Astrocyte (in vitro differentiated cells and primary cell): ENCODE measurements around the gene NTM. TPM values are rescaled to one million over a fixed set of nuclear protein-coding genes. Genes with fewer than 3 reads are reported as not detected.

Experiments
- DNase-seq: peaks from one replicate; pipeline ENCODE4 v3.0.0-alpha.2; 2010; ENCODE audit warnings: low read depth
- FAIRE-seq: peaks from 2 replicates; lab custom pipeline; 2011; peaks lifted over from hg19 to GRCh38; lab: Jason Lieb, UNC
- H2AFZ ChIP-seq: 2 replicates; pipeline ENCODE4 v1.6.0; 2012; ENCODE audit warnings: low read depth, low read length, inconsistent platforms
- H3K27ac ChIP-seq: 2 replicates; pipeline ENCODE4 v1.5.1; 2011; ENCODE audit warnings: low read depth, low read length, inconsistent platforms
- H3K27me3 ChIP-seq: 2 replicates; pipeline ENCODE4 v1.6.0; 2011; ENCODE audit warnings: low read length, inconsistent platforms; ENCODE audit not compliant: insufficient read depth
- H3K36me3 ChIP-seq: 2 replicates; pipeline ENCODE4 v1.5.1; 2011; ENCODE audit warnings: low read length, inconsistent platforms; ENCODE audit not compliant: insufficient read depth
- H3K4me1 ChIP-seq: 2 replicates; pipeline ENCODE4 v1.5.1; 2011; ENCODE audit warnings: low read length, inconsistent platforms; ENCODE audit not compliant: insufficient read depth
- H3K4me2 ChIP-seq: 2 replicates; pipeline ENCODE4 v1.6.0; 2012; ENCODE audit warnings: low read length, inconsistent platforms
- H3K4me3 ChIP-seq: 2 replicates; pipeline ENCODE4 v1.5.1; 2011; ENCODE audit warnings: low read depth, mild to moderate bottlenecking, low read length, inconsistent platforms; ENCODE audit not compliant: insufficient read depth
- H3K79me2 ChIP-seq: 2 replicates; pipeline ENCODE4 v1.6.0; 2012; ENCODE audit warnings: mild to moderate bottlenecking, low read length, inconsistent platforms; ENCODE audit not compliant: insufficient read depth
- H3K9ac ChIP-seq: 2 replicates; pipeline ENCODE4 v1.6.0; 2012; ENCODE audit warnings: mild to moderate bottlenecking, low read length, inconsistent platforms
- H3K9me3 ChIP-seq: 2 replicates; pipeline ENCODE4 v1.5.1; 2012; ENCODE audit warnings: low read depth, mild to moderate bottlenecking, low read length, inconsistent platforms; ENCODE audit not compliant: insufficient read depth
- H4K20me1 ChIP-seq: 2 replicates; pipeline ENCODE4 v1.6.0; 2012; ENCODE audit warnings: low read length, inconsistent platforms; ENCODE audit not compliant: insufficient read depth
- H3K27ac Mint-ChIP-seq: one replicate; pipeline ENCODE4 v1.8.0; 2021; ENCODE audit warnings: mild to moderate bottlenecking, mixed read lengths; ENCODE audit not compliant: unreplicated experiment
- H3K27me3 Mint-ChIP-seq: one replicate; pipeline ENCODE4 v1.8.0; 2021; ENCODE audit warnings: low read depth, mixed read lengths; ENCODE audit not compliant: unreplicated experiment
- H3K36me3 Mint-ChIP-seq: one replicate; pipeline ENCODE4 v1.8.0; 2021; ENCODE audit warnings: low read depth, mixed read lengths; ENCODE audit not compliant: unreplicated experiment
- H3K4me1 Mint-ChIP-seq: one replicate; pipeline ENCODE4 v1.8.0; 2021; ENCODE audit warnings: low read depth, mixed read lengths; ENCODE audit not compliant: unreplicated experiment
- H3K4me3 Mint-ChIP-seq: one replicate; pipeline ENCODE4 v1.8.0; 2021; ENCODE audit warnings: mild to moderate bottlenecking, moderate library complexity, mixed read lengths; ENCODE audit not compliant: unreplicated experiment
- H3K9me3 Mint-ChIP-seq: one replicate; pipeline ENCODE4 v1.8.0; 2021; ENCODE audit warnings: mild to moderate bottlenecking, mixed read lengths; ENCODE audit not compliant: unreplicated experiment
- EZH2 ChIP-seq: IDR thresholded peaks from 2 replicates; pipeline ENCODE4 v1.6.1; 2012; ENCODE audit warnings: mild to moderate bottlenecking, low read length, inconsistent platforms; ENCODE audit not compliant: insufficient read depth
- total RNA-seq: library from RNA; stranded (reverse); gene quantifications from 2 replicates; pipeline ENCODE4 v1.2.1, GENCODE V29; 2021
- TF ChIP-seq, protein P1 (sequence below): IDR thresholded peaks from 2 replicates; pipeline ENCODE4 v1.5.1; 2011; ENCODE audit warnings: low read depth, mild to moderate bottlenecking, inconsistent platforms, low read length, moderate library complexity; ENCODE audit not compliant: insufficient read depth

Gene NTM
- total RNA-seq, 1 donor from 2014 or later, result 98.2 TPM

DNA sequence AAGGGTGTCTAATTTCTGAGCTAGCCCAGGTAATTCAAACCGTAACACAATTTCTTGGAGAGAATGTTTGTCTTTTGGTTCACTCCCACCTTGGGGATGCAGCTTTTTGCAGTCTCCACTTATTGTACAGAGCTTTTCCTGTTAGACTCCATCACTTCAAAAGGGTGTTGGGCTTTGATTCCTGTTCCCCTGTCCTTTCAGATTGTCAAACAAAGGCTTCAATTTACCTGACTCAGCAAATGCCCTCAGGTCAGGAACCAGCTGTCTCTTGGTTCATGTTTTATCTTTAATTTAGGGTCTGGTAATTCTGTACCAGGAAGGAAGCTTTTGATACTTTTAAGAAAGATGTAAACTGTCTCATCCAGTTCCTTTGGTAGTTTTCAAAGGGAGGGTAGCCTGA is 880.6 kb downstream of the NTM start:
- H3K4me1 Mint-ChIP-seq, result peaks cover 7% of the 10 kb centered on the region
- TF ChIP-seq, protein P1, sequence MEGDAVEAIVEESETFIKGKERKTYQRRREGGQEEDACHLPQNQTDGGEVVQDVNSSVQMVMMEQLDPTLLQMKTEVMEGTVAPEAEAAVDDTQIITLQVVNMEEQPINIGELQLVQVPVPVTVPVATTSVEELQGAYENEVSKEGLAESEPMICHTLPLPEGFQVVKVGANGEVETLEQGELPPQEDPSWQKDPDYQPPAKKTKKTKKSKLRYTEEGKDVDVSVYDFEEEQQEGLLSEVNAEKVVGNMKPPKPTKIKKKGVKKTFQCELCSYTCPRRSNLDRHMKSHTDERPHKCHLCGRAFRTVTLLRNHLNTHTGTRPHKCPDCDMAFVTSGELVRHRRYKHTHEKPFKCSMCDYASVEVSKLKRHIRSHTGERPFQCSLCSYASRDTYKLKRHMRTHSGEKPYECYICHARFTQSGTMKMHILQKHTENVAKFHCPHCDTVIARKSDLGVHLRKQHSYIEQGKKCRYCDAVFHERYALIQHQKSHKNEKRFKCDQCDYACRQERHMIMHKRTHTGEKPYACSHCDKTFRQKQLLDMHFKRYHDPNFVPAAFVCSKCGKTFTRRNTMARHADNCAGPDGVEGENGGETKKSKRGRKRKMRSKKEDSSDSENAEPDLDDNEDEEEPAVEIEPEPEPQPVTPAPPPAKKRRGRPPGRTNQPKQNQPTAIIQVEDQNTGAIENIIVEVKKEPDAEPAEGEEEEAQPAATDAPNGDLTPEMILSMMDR, result no peak
- TF ChIP-seq EZH2, result no peak
- H3K4me1 ChIP-seq, result peaks cover 3% of the 10 kb centered on the region
- H3K27me3 Mint-ChIP-seq, result no peaks in the 10 kb centered on the region
- H3K36me3 ChIP-seq, result no peaks in the 10 kb centered on the region
- no peak overlapping the region for H3K4me3 ChIP-seq
- peaks cover 3% of the 10 kb centered on the region for H3K9me3 Mint-ChIP-seq
- FAIRE-seq (no peak), DNase-seq (no peak)
- H3K36me3 Mint-ChIP-seq, result peaks cover 9% of the 10 kb centered on the region
- H2AFZ ChIP-seq, result no peak overlapping the region
- H3K27me3 ChIP-seq, result no peaks in the 10 kb centered on the region
- no peak overlapping the region for H3K27ac Mint-ChIP-seq
- H3K4me3 Mint-ChIP-seq, result no peak overlapping the region
- H3K4me2 ChIP-seq, result no peak overlapping the region
- peaks cover 72% of the 10 kb centered on the region for H4K20me1 ChIP-seq
- H3K9me3 ChIP-seq, result no peaks in the 10 kb centered on the region
- H3K79me2 ChIP-seq, result peaks cover 2% of the 10 kb centered on the region
- no peak overlapping the region for H3K27ac ChIP-seq
- no peak overlapping the region for H3K9ac ChIP-seq

DNA sequence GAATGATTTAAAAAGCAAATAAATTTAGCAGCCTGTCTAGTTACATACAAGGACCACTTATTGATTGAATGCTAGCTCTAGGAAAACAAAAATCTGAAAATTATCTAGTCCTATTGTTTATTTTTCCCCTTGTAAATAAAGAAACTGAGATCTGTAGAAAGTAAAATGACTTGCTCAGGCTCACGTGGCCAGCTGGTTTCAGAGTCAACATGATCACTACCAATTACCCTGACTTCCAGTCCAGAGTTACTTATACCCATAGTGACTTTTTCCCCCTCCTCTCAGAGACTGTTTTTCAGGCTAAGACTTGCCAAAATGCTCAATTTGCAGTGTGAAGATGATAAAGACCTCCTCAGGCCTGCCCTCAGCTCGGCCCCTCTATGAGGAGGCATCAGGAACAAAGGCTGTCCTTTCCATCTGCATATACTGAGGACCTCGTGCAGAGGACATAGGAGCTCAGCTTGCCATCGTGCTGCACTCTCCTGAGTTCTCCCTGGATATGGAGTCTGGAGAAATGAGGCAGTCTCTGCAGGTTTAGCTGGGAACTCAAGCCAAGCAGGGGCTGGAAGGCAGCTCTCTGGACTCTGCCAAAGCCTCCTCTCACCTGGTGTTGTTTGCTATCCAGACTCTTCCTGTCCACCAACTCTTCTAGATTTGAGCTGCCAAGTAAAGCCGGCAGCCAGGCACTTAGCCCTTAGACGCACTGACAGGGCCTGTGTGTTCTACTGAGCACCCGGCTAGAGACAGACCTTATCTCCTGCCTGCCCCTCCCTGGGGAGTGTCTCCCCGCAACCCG is 883.3 kb downstream of the NTM start:
- TF ChIP-seq, protein P1, result no peak
- TF ChIP-seq EZH2, result no peak
- peaks cover 67% of the 10 kb centered on the region for H4K20me1 ChIP-seq
- no peak overlapping the region for H3K27ac ChIP-seq
- peaks cover 3% of the 10 kb centered on the region for H3K9me3 Mint-ChIP-seq
- H3K79me2 ChIP-seq, result peaks cover 2% of the 10 kb centered on the region
- H3K36me3 ChIP-seq, result no peaks in the 10 kb centered on the region
- no peak for DNase-seq
- H3K36me3 Mint-ChIP-seq, result peaks cover 7% of the 10 kb centered on the region
- H3K9ac ChIP-seq, result no peak overlapping the region
- H3K9me3 ChIP-seq, result no peaks in the 10 kb centered on the region
- H3K27me3 Mint-ChIP-seq, result no peaks in the 10 kb centered on the region
- no peaks in the 10 kb centered on the region for H3K27me3 ChIP-seq
- no peak overlapping the region for H3K27ac Mint-ChIP-seq
- H3K4me3 Mint-ChIP-seq, result no peak overlapping the region
- H3K4me1 ChIP-seq, result peaks cover 5% of the 10 kb centered on the region
- no peak overlapping the region for H3K4me3 ChIP-seq
- no peak overlapping the region for H2AFZ ChIP-seq
- no peak for FAIRE-seq
- no peak overlapping the region for H3K4me2 ChIP-seq
- peaks cover 6% of the 10 kb centered on the region for H3K4me1 Mint-ChIP-seq

DNA sequence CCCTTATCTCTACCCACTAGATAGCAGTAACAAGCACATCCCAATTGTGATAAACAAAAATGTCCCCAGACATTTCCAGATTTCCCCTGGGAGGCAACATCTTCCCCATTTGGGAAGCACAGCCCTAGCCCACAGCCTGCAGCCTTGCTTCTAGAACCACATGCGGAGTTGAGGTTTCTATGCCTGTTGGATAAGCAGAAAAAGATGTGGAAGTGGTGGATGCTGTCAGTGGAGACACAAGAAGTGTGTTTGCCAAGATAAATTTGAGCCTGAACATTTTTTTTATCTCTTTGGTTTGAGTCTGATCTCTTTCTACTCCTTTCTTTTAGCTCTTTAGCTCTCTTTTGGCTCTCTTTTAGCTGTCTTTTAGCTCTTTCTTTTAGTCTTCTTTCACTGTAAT is 884.5 kb downstream of the NTM start:
- Histone ChIP-seq H3K27ac (no peak overlapping the region), H3K4me1 (peaks cover 8% of the 10 kb centered on the region), H3K9ac (no peak overlapping the region), H4K20me1 (peaks cover 61% of the 10 kb centered on the region), H2AFZ (no peak overlapping the region), H3K4me2 (no peak overlapping the region), H3K4me3 (no peak overlapping the region), H3K36me3 (no peaks in the 10 kb centered on the region), H3K79me2 (peaks cover 2% of the 10 kb centered on the region), H3K9me3 (no peaks in the 10 kb centered on the region), H3K27me3 (no peaks in the 10 kb centered on the region)
- TF ChIP-seq, protein P1, result no peak
- TF ChIP-seq EZH2, result no peak
- Mint-ChIP-seq H3K4me3 (no peak overlapping the region), H3K4me1 (peaks cover 8% of the 10 kb centered on the region), H3K9me3 (peaks cover 1% of the 10 kb centered on the region), H3K27ac (no peak overlapping the region), H3K36me3 (peaks cover 4% of the 10 kb centered on the region), H3K27me3 (no peaks in the 10 kb centered on the region)
- FAIRE-seq, result no peak
- peak; percentile 11 for DNase-seq
